ENCODE data around the gene SGCD.
"Not testable (repeated sequence)": the region's sequence is repeated elsewhere in the genome, so short reads cannot be mapped to it uniquely, and the experiment has no call there.

The SGCD gene

DNA sequence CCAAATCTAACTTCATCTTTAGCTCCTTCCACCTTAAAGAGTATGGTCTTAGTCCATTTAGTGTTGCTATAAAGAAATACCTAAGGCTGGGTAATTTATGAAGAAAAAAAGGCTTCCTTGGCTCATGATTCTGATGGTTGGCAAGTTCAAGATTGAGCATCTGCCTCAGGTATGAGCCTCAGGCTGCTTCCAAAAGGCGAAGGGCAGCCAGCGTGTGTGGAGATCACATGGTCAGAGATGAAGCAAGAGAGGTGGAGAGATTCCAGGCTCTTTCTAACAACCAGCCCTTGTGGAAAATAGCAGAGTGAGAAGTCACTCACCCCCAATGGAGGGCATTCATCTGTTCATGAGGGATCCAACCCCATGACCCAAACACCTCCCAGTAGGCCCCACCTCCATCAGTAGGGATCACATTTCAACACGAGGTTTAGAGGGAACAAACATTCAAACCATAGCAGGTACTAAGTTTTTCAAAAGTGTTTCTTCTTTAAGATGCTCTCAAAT is 225.9 kb downstream of the SGCD start:
- in situ Hi-C loops (cut with MboI; ENCODE audit: low sequenced_read_pairs), result no loop called here

DNA sequence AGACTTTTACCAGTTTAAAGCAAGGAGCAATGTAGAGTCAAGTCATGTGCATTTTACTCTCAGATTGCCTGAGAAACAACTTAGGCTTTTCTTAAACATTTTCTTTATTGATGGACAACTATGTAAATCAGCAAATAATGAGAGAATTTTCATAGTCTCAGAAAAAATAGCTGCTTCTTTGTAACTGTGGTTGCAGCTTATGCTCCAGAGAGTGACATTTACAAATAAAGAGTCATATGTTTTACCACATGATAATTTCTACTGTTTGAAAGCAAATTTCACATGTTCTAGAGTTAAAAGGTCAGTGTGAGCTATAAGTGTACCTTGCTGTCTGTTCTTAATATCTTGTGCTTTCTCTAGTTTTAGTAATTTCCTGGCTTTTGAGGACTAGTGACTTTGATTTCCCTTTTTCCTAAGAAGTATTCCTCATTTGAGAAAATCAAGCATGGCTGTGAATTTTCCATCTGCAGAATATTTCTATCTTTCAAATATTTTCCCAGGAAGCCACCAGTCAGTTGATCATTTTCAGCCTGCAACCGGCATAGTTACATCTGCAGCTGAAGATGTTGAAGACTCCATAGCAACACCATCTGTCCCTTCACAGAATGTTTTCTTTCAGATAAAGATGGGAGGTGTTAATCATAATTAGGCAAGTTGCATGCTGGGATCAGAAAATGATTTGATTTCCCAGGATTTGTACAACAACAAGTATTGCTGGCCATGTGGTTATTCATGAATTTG is 229.9 kb downstream of the SGCD start:
- in situ Hi-C loops (cut with MboI; ENCODE audit: low sequenced_read_pairs), result no loop called here

DNA sequence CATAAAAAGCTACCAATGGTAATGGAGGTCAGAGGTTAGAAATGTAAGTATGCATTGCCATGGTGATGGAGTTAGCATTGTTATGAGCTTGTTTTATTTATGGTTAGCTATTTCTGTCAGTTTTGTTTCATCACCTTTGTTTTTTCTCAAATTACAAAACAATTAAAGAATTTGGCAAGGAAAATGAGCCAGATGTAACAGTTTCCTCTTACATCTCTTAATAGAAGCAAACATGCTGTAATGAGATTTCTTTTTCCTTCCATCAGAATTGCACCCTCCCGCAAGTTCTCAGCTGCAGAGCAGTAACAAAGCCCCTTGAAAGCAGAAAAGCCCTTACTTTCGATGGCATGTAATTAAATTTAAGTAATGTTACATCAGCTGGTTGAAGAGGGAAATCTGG is 233.0 kb downstream of the SGCD start:
- in situ Hi-C loops (cut with MboI; ENCODE audit: low sequenced_read_pairs), result no loop called here

DNA sequence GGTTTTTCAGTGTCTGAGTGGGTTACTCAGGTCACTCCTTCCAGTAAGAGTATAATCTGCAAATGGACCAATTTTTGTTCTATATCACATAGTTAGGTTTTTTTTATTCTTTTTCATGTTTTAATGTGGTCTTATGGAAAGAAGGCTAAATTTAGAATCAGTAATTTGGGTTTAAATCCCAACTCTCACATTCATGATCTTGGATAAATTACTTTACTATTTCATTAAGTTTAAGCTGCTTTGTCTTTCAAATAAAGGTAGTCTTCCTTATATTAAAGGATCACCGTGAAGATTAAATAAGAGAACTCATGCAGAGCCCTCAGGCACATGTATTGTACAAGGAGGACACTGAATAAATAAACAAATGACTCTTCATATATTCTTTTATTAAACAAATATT is 234.7 kb downstream of the SGCD start:
- in situ Hi-C loops (cut with MboI; ENCODE audit: low sequenced_read_pairs), result no loop called here

DNA sequence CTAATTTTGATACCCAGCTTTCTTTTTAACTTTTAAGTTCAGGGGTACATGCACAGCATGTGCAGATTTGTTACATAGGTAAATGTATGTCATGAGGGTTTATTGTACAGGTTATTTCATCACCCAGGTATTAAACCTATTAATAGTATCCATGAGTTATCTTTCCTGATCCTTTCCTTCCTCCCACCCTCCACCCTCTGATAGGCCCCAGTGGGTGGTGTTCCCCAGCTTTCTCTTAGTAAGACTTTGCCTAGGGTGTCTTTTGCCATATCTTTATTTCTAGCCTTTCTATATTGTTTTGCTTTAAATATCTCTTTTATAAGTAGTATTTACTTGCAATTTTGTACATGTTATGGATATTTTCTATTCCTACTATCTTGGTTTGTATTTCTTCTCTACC is 243.7 kb downstream of the SGCD start:
- in situ Hi-C loops (cut with MboI; ENCODE audit: low sequenced_read_pairs), result no loop called here

DNA sequence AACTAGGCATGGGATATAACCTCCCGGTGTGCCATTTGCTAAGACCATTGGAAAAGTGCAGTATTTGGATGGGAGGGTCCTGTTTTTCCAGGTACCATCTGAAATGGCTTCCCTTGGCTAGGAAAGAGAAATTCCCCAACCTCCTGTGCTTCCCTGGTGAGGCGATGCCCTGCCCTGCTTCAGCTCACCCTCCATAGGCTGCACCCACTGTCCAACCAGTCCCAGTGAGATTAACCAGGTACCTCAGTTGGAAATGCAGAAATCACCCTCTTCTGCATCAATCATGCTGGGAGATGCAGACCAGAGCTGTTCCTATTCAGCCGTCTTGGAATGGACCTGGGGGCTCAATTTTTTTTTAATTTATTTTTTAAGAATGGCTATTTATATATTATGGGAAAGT is 254.8 kb downstream of the SGCD start:
- in situ Hi-C loops (cut with MboI; ENCODE audit: low sequenced_read_pairs), result no loop called here

DNA sequence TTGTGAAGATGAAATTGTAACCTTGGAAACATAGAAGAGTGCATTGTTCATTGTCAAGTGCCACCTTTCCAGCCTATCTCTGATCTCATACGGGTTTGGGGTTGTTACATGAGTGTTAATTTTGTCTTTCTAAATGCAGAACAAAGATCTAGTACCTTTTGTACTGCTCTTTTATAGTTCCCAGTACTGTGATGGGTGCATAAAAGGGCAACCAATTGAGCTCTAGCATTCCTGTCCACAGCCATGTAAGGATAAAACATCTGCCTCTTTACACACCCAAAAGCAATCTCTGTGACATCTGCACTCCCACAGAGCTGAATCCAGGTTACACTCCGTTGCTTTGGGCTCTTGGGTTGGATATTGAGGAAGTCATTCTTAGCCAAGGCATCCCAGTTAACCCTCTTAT is 255.2 kb downstream of the SGCD start:
- in situ Hi-C loops (cut with MboI; ENCODE audit: low sequenced_read_pairs), result no loop called here

DNA sequence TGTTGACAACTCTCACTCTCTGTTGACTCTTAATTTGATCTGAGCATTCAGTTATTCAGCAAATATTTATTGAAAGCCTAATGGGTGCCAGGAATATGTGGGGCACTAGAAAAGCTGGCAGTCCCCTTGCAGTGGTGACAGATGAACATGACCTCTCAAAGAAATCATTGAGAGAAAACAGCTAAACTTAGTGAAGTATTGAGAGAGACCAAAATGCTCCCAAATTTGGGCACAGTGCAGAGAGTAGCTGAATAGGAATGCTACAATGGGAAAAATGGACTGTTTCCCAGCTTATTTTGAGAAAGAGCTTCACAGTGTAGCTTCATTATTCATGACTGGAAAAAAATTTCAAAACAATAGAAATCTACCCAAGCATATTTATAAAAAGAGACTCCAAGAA is 257.9 kb downstream of the SGCD start:
- in situ Hi-C loops (cut with MboI; ENCODE audit: low sequenced_read_pairs), result no loop called here

DNA sequence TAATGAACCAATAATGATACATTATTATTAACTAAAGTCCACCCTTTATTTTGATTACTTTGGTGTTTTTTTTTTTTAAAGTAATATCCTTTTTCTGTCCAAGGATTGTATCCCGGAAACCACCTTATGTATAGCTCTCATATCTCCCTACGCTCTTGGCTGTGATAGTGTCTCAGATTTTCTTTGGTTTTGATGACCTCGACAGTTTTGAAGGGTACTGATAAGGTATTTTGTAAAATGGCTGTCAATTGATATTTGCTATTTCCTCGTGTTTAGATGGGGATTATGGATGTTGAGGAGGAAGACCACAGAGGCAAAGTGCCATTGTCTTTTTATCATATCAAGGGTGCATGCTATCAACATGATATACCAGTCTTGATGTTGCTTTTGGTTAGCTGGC is 259.0 kb downstream of the SGCD start:
- in situ Hi-C loops (cut with MboI; ENCODE audit: low sequenced_read_pairs), result no loop called here

DNA sequence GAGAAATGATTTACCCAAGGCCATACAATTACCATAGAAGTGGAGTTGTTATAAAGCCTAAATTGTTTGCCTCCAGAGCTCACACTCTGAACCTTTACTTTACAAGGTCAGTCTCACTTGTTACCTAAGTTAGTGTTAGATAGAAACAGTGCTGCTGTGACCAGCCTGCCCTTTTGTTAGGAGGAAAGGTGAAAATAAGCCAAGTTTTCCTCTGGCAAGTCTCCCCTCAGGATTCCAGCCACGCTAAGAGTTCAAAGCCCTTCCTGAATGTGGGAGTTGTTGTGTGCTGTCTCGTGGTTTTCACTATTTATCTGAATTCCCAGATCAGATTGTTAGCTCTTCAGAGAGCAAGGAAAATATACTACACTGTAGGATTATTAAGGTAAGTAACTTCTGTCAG is 260.0 kb downstream of the SGCD start:
- in situ Hi-C loops (cut with MboI; ENCODE audit: low sequenced_read_pairs), result no loop called here

DNA sequence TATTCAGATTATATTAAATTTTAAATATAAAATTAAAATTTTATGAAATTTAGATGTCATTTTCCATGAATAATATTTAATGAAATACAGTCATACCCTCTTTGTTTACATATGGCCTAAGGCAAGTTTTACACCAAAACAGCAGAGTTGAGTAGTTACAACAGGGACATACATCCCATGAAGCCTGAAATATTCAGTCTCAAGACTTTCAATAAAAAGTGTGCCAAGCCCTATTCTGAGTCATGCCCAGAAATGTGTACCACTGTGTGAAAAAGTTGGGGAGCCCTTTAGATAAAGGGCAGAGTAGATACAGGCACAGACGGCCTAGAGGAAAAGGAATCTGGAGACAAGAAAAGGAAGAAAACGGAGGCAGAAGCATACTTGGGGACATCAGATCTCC is 261.3 kb downstream of the SGCD start:
- in situ Hi-C loops (cut with MboI; ENCODE audit: low sequenced_read_pairs), result no loop called here

DNA sequence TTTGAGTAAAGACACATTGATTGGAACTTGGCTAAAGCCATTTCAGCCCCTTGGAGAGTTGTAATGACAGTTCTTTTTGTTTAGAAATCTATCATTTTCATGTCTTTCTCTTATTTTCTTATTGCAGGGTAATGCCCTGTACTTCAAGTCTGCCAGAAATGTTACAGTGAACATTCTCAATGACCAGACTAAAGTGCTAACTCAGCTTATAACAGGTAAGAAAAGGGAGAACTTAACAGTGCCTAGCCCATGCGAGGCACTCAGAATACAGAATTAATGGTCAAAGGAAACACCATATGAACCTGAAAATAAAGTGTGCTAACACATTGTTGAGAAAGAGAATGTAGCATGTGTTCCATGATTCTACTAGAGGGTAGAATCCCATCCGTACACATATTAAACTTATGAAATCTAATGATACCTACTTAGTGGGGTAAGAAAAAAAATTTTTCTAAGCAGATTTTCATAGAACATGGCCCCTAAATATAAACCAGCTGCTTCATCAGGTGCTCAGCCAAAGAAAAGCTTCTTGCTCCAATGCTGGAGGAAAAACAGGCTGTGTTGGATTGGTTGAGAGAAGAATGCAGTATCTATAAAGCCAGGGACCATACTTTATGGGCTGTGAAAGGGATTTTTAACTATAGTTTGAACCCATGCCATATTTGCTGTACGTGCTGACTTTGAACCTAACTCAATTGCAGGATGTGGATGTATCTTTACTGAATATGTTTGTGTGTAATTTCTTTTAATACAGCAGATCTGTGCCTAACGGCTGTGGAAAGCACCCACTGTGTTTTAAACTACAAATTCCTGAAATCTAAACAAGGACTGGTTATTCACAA is 262.4 kb downstream of the SGCD start:
- in situ Hi-C loops (cut with MboI; ENCODE audit: low sequenced_read_pairs), result no loop called here

DNA sequence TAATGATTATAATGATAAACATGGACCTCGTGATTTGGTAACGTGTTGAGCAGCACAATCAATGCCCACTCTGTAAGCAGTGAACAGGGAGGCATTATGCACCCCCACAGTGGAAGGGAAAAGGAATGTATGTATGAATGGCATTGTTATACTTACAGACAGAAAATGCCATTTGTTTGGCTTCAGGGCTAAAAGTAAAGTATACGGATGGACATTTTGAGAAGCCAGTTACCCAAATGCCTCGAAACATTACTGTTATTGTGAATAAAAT is 262.9 kb downstream of the SGCD start:
- in situ Hi-C loops (cut with MboI; ENCODE audit: low sequenced_read_pairs), result no loop called here

DNA sequence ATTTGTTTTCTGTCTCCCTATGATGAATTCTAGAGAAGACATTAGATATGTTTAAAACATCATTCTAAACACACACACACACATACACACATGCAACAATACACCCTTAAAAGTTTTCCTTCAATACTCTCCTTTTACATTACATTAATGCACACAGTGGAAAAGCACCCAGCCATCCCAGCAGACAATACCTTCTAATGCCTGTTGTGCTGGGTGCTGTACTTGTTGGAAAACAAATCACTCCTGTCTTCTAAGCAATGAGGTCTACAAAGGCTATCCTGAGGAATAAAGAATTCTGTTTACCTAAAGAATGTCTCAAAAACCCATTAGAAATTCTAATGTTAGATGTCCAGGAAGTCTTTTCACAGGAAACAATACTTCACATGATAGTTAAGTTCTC is 264.0 kb downstream of the SGCD start:
- in situ Hi-C loops (cut with MboI; ENCODE audit: low sequenced_read_pairs), result no loop called here

DNA sequence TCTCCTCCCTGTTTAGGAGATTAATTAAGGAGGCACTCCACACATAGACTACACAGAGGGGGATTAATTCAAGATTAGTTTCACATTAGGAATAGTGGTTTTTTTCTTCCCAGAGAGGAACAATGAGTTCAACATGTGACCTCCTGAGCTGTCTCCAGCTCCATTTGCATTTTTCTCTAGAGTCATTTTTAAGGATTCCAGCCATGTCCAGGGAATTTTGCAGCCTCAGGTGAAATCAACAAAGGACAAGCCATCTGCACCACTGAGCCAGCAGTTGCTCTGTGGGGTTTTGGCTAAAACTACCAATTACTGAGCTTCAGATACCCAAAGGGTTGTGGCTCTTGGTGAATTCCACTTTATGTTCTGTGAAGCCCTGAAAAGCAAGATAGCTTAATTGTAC is 264.7 kb downstream of the SGCD start:
- in situ Hi-C loops (cut with MboI; ENCODE audit: low sequenced_read_pairs), result no loop called here

DNA sequence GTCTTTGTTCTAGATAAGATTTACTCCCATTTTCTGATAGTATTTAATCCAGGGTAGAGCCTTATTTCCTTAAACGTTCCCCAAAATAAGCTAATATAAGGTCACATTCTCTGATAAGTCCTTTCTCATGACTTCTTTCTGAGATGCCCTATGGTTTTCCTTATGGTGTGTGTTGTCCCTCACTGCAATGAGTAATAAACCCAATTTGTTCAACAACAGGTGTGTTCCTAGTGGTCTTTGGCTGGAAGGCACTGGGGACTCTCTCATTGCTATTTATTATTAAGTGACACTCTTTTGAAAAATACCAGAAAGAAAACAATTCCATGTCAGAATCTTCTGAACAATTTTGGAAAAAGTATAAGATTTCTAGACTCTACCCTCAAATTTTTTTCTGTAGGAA is 266.6 kb downstream of the SGCD start:
- in situ Hi-C loops (cut with MboI; ENCODE audit: low sequenced_read_pairs), result no loop called here

DNA sequence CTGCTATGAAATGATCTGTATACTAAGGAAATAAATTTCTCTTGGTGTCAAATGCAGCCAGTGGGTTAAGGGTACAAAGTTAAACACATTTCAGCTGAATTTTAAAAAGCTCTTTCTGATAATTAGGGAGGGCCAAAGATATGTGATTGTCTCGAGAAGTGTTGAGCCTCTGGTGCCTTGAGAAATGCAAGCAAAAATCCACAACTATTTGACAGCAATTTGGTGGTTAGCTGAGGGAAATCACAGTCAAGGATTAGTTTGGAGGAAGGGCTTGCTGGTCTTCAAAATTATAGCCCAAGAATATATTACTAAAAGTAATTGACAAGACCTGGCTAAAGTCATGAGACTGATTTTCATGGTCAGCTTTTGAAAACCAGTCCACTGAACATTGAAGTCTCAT is 267.4 kb downstream of the SGCD start:
- in situ Hi-C loops (cut with MboI; ENCODE audit: low sequenced_read_pairs), result no loop called here

DNA sequence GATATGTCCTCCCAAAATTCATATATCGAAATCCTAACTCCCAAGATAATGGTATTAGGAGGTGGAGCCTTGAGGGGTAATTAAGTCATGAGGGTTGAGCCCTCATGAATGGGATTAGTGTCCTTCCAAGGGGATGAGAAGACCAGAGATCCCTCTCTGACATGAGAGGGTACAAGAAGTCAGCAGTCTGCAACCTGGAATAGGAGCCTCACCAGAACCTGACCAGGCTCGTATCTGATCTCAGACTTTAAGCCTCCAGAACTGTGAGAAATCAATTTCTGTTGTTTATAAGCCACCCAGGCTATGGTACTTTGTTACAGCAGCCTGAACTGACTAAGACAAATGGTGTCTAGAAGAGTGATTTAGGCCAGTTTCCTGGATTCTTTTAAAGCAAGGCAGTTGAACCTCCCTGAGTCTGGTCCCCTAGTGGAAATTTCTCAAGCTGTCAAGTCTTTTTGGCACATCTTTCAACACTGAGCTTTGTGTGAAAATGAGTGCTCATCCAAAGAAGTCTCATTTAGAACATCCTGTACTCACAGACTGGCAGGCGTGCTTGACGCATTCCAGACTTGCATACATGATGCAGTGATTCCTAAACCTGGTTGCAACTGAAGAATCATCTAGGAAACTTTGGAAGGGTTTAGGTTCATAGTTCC is 268.3 kb downstream of the SGCD start:
- in situ Hi-C loops (cut with MboI; ENCODE audit: low sequenced_read_pairs), result no loop called here

DNA sequence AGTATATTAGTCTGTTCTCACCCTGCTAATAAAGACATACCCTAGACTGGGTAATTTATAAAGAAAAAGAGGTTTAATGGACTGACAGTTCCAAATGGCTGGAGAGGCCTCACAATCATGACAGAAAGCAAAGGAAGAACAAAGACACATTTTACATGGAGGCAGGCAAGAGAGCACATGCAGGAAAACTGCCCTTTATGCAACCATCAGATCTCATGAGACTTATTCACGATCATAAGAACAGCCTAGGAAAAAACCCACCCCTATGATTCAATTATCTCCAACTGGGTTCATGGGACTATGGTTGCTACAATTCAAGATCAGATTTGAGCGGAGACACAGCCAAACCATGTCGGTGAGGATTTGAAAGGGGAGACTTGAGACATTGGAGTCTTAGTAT is 270.3 kb downstream of the SGCD start:
- in situ Hi-C loops (cut with MboI; ENCODE audit: low sequenced_read_pairs), result no loop called here

DNA sequence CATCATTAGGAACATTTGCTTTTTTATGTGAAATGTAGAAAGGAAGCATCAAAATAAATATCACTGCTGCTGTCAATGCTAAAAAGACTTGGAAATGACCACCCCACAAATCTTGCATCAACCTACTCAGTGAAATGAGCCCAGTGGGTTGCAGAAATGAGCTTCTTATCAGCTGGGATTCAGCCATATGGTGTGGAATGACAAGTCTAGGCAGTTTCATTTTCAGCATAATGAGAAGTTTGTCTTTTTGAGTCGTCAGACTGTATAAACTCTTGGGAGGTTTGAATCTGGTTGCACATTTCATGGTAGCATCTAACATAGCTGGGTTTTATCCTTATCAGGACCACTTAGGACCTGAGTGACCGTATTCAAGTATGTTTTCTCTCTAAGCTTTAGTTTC is 272.0 kb downstream of the SGCD start:
- in situ Hi-C loops (cut with MboI; ENCODE audit: low sequenced_read_pairs), result no loop called here

DNA sequence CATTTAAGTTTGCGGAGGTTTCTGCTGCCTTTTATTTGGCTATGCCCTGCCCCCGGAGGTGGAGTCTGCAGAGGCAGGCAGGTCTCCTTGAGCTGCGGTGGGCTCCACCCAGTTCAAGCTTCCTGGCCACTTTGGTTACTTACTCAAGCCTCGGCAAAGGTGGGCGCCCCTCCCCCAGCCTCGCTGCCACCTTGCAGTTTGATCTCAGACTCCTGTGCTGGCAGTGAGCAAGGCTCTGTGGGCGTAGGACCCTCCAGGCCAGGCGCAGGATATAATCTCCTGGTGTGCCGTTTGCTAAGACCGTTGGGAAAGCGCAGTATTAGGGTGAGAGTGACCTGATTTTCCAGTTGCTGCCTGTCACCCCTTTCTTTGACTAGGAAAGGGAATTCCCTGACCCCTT is 283.6 kb downstream of the SGCD start:
- in situ Hi-C loops (cut with MboI; ENCODE audit: low sequenced_read_pairs), result not testable (repeated sequence)

DNA sequence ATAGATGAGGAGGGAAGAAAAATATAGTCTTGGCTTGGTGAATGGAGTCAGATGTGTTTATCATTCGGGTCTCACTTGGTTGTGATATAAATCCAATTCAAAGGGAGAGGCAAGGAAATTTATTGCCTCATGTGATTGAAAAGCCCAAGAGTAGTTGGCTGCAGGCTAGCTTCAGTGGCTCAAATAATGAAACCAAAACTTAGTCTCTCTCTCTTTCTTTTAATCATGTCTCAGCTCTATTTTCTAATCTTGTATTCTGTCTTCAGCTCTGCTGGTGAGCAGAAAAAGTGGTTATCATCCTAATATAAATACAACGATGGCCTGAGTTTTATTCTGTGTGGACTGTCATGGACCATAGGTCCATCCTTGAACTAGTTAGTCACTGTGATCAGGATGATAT is 288.9 kb downstream of the SGCD start:
- in situ Hi-C loops (cut with MboI; ENCODE audit: low sequenced_read_pairs), result no loop called here

All from HL-60/S4 treated with retinoic acid at 250 ng/mL for 4 days and 3 days (cell line).